Activated naive CD8-positive, alpha-beta T cell treated with anti-CD3 and anti-CD28 coated beads, Interleukin-2, amount 10 ng/mL, durations not matched to agents 7 days and 5 days (primary cell): ENCODE results near the gene TAF11L3. TPM values are rescaled to one million over a fixed set of nuclear protein-coding genes. Genes with fewer than 3 reads are reported as not detected.
"Not testable (repeated sequence)": the region's sequence is repeated elsewhere in the genome, so short reads cannot be mapped to it uniquely, and the experiment has no call there.

Experiments
- ATAC-seq: fragments of 150-1000 bp; cut with Tn5 transposase; one replicate; pipeline ENCODE4 v1.10.0; 2021; ENCODE audit warnings: low read depth, moderate library complexity
- POLR2A ChIA-PET: fragments of 350-600 bp; sonication (Branson Sonifier 250); formaldehyde crosslinking; loops from one replicate; lab custom pipeline; 2021; ENCODE audit warnings: antibody characterized with exemption; lab: Charles Lee
- DNase-seq: peaks from one replicate; pipeline ENCODE4 v3.0.0; 2021
- H3K27ac Mint-ChIP-seq: one replicate; pipeline ENCODE4 v1.8.0; 2022; ENCODE audit warnings: mild to moderate bottlenecking, mixed read lengths
- H3K27me3 Mint-ChIP-seq: one replicate; pipeline ENCODE4 v1.8.0; 2022; ENCODE audit warnings: mild to moderate bottlenecking, moderate library complexity, mixed read lengths
- H3K36me3 Mint-ChIP-seq: one replicate; pipeline ENCODE4 v1.8.0; 2021; ENCODE audit warnings: mild to moderate bottlenecking, mixed read lengths
- H3K4me1 Mint-ChIP-seq: one replicate; pipeline ENCODE4 v1.8.0; 2021; ENCODE audit warnings: mixed read lengths
- H3K4me3 Mint-ChIP-seq: one replicate; pipeline ENCODE4 v1.8.0; 2022; ENCODE audit warnings: mild to moderate bottlenecking, moderate library complexity, mixed read lengths
- H3K9me3 Mint-ChIP-seq: one replicate; pipeline ENCODE4 v1.8.0; 2021; ENCODE audit warnings: mixed read lengths
- total RNA-seq, 2 experiments: library from RNA; stranded (reverse); gene quantifications; one replicate each; pipeline ENCODE4 v1.2.3, GENCODE V29; 2021

The TAF11L3 gene
- not detected for total RNA-seq

- POLR2A ChIA-PET, ATAC-seq, H3K4me1 Mint-ChIP-seq, H3K27me3 Mint-ChIP-seq, H3K9me3 Mint-ChIP-seq, H3K27ac Mint-ChIP-seq, DNase-seq, H3K36me3 Mint-ChIP-seq, H3K4me3 Mint-ChIP-seq: not testable (repeated sequence)
Observed at GRCh38 chr5:17518067-17518466, at the start of gene TAF11L3. Gene TAF11L3, plus strand, starts transcription at chr5:17518367.

GRCh38 chr5:17470064-17470463 lies 48.1 kb upstream of the TAF11L3 start:
- Mint-ChIP-seq H3K36me3 (no peaks in the 10 kb centered on the region), H3K9me3 (peaks cover 5% of the 10 kb centered on the region), H3K4me1 (no peaks in the 10 kb centered on the region), H3K27ac (no peak overlapping the region), H3K4me3 (no peak overlapping the region), H3K27me3 (no peaks in the 10 kb centered on the region)
- POLR2A ChIA-PET = no interaction called here
- no peak for ATAC-seq
- no peak for DNase-seq

GRCh38 chr5:17475064-17475463 lies 43.1 kb upstream of the TAF11L3 start:
- DNase-seq, H3K4me3 Mint-ChIP-seq, H3K27ac Mint-ChIP-seq, H3K4me1 Mint-ChIP-seq, H3K9me3 Mint-ChIP-seq, H3K36me3 Mint-ChIP-seq, POLR2A ChIA-PET, ATAC-seq, H3K27me3 Mint-ChIP-seq: not testable (repeated sequence)

GRCh38 chr5:17477043-17477442 lies 41.1 kb upstream of the TAF11L3 start:
- Mint-ChIP-seq H3K36me3 (no peaks in the 10 kb centered on the region), H3K9me3 (no peaks in the 10 kb centered on the region), H3K4me3 (no peak overlapping the region), H3K27ac (no peak overlapping the region), H3K27me3 (no peaks in the 10 kb centered on the region), H3K4me1 (no peaks in the 10 kb centered on the region)
- POLR2A ChIA-PET = no interaction called here
- ATAC-seq (no peak), DNase-seq (no peak)

GRCh38 chr5:17477573-17478265 lies 40.4 kb upstream of the TAF11L3 start:
- no peaks in the 10 kb centered on the region for H3K27me3 Mint-ChIP-seq
- H3K27ac Mint-ChIP-seq = no peak overlapping the region
- H3K36me3 Mint-ChIP-seq = no peaks in the 10 kb centered on the region
- H3K9me3 Mint-ChIP-seq = no peaks in the 10 kb centered on the region
- H3K4me1 Mint-ChIP-seq = no peaks in the 10 kb centered on the region
- ATAC-seq (no peak), DNase-seq (no peak)
- POLR2A ChIA-PET = no interaction called here
- H3K4me3 Mint-ChIP-seq = no peak overlapping the region

GRCh38 chr5:17481378-17481777 lies 36.8 kb upstream of the TAF11L3 start:
- Mint-ChIP-seq H3K9me3 (no peaks in the 10 kb centered on the region), H3K4me3 (no peak overlapping the region), H3K27ac (no peak overlapping the region), H3K27me3 (no peaks in the 10 kb centered on the region), H3K4me1 (no peaks in the 10 kb centered on the region), H3K36me3 (no peaks in the 10 kb centered on the region)
- DNase-seq (no peak), ATAC-seq (no peak)
- POLR2A ChIA-PET = no interaction called here

- H3K27me3 Mint-ChIP-seq = no peaks in the 10 kb centered on the region
- H3K4me1 Mint-ChIP-seq = no peaks in the 10 kb centered on the region
- no peak overlapping the region for H3K27ac Mint-ChIP-seq
- H3K9me3 Mint-ChIP-seq = no peaks in the 10 kb centered on the region
- DNase-seq (no peak), ATAC-seq (no peak)
- H3K36me3 Mint-ChIP-seq = no peaks in the 10 kb centered on the region
- H3K4me3 Mint-ChIP-seq = no peak overlapping the region
- POLR2A ChIA-PET = no interaction called here
Observed at GRCh38 chr5:17482790-17483189, 35.4 kb upstream of the TAF11L3 start.

GRCh38 chr5:17486464-17487173 lies 31.5 kb upstream of the TAF11L3 start:
- H3K27me3 Mint-ChIP-seq, POLR2A ChIA-PET, ATAC-seq, H3K27ac Mint-ChIP-seq, H3K4me3 Mint-ChIP-seq, H3K36me3 Mint-ChIP-seq, H3K9me3 Mint-ChIP-seq, DNase-seq, H3K4me1 Mint-ChIP-seq: not testable (repeated sequence)

- no peak overlapping the region for H3K27ac Mint-ChIP-seq
- POLR2A ChIA-PET = no interaction called here
- no peaks in the 10 kb centered on the region for H3K36me3 Mint-ChIP-seq
- H3K9me3 Mint-ChIP-seq = peaks cover 2% of the 10 kb centered on the region
- no peaks in the 10 kb centered on the region for H3K27me3 Mint-ChIP-seq
- ATAC-seq = no peak
- no peak overlapping the region for H3K4me3 Mint-ChIP-seq
- no peak for DNase-seq
- H3K4me1 Mint-ChIP-seq = no peaks in the 10 kb centered on the region
Observed at GRCh38 chr5:17487174-17487512, 31.0 kb upstream of the TAF11L3 start.

- H3K9me3 Mint-ChIP-seq, ATAC-seq, POLR2A ChIA-PET, H3K36me3 Mint-ChIP-seq, DNase-seq, H3K27me3 Mint-ChIP-seq, H3K4me3 Mint-ChIP-seq, H3K27ac Mint-ChIP-seq, H3K4me1 Mint-ChIP-seq: not testable (repeated sequence)
Observed at GRCh38 chr5:17491257-17491656, 26.9 kb upstream of the TAF11L3 start.

GRCh38 chr5:17492770-17493169 lies 25.4 kb upstream of the TAF11L3 start:
- Mint-ChIP-seq H3K4me3 (no peak overlapping the region), H3K27me3 (no peaks in the 10 kb centered on the region), H3K27ac (no peak overlapping the region), H3K4me1 (no peaks in the 10 kb centered on the region), H3K9me3 (peaks cover 6% of the 10 kb centered on the region), H3K36me3 (no peaks in the 10 kb centered on the region)
- ATAC-seq (no peak), DNase-seq (no peak)
- POLR2A ChIA-PET = no interaction called here

- Mint-ChIP-seq H3K4me3 (no peak overlapping the region), H3K4me1 (no peaks in the 10 kb centered on the region), H3K27ac (no peak overlapping the region), H3K27me3 (no peaks in the 10 kb centered on the region), H3K36me3 (no peaks in the 10 kb centered on the region), H3K9me3 (peaks cover 4% of the 10 kb centered on the region)
- DNase-seq = no peak
- POLR2A ChIA-PET = no interaction called here
- no peak for ATAC-seq
Observed at GRCh38 chr5:17497446-17497845, 20.7 kb upstream of the TAF11L3 start.

GRCh38 chr5:17497931-17498330 lies 20.2 kb upstream of the TAF11L3 start, which contains the start of gene TAF11L2:
Gene TAF11L2, plus strand, starts transcription at chr5:17498231.
- H3K4me3 Mint-ChIP-seq, H3K9me3 Mint-ChIP-seq, H3K4me1 Mint-ChIP-seq, H3K27me3 Mint-ChIP-seq, ATAC-seq, POLR2A ChIA-PET, DNase-seq, H3K36me3 Mint-ChIP-seq, H3K27ac Mint-ChIP-seq: not testable (repeated sequence)

- Mint-ChIP-seq H3K4me3 (no peak overlapping the region), H3K4me1 (no peaks in the 10 kb centered on the region), H3K27ac (no peak overlapping the region), H3K9me3 (no peaks in the 10 kb centered on the region), H3K27me3 (no peaks in the 10 kb centered on the region), H3K36me3 (no peaks in the 10 kb centered on the region)
- POLR2A ChIA-PET = no interaction called here
- no peak for DNase-seq
- ATAC-seq = no peak
Observed at GRCh38 chr5:17511775-17512325, 6.3 kb upstream of the TAF11L3 start.
